PC-3 (cell line): ENCODE results near the gene ESR1.

ENCODE experiments used
- EZH2 ChIP-seq: fragments of 300-600 bp; sonication (generic); IDR thresholded peaks from one replicate; pipeline ENCODE4 v1.6.1; 2017; ENCODE audit warnings: antibody characterized with exemption, mild to moderate bottlenecking, low read length; ENCODE audit not compliant: unreplicated experiment
- TF ChIP-seq, protein P1 (sequence below): fragments of 300-600 bp; sonication (generic); conservative IDR thresholded peaks from 2 replicates; pipeline ENCODE4 v1.5.1; 2017; ENCODE audit warnings: antibody characterized with exemption, low read depth, mild to moderate bottlenecking, low read length

DNA sequence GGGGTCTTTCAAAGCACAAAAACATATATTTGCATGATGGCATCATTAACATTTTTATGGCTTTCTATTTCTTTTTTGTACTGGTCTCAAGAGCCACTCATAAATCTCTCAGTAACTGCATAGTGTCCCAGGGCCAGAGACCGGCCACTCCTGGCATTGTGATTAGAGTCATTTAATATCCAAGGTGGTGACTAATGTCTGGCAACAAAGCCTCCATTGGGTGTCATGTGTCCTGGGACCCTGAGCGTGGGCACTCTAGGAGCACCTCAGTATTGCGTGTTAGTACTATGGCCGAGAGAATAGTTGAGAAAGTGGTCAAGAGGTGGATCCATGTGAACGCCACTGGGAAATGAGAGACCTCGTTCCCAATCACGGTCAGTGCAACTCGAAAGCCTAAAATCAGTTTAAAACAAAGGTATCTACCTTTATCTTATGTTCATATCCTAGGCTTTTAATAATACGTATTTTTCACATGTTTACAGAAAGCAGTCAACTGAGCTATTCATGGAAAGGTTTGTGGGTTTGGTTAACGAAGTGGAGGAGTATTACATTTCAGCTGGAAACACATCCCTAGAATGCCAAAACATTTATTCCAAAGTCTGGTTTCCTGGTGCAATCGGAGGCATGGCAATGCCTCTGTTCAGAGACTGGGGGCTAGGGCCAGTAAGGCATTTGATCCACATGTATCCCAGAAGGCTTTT, 2.7 kb upstream of the ESR1 start:
- TF ChIP-seq, protein P1, sequence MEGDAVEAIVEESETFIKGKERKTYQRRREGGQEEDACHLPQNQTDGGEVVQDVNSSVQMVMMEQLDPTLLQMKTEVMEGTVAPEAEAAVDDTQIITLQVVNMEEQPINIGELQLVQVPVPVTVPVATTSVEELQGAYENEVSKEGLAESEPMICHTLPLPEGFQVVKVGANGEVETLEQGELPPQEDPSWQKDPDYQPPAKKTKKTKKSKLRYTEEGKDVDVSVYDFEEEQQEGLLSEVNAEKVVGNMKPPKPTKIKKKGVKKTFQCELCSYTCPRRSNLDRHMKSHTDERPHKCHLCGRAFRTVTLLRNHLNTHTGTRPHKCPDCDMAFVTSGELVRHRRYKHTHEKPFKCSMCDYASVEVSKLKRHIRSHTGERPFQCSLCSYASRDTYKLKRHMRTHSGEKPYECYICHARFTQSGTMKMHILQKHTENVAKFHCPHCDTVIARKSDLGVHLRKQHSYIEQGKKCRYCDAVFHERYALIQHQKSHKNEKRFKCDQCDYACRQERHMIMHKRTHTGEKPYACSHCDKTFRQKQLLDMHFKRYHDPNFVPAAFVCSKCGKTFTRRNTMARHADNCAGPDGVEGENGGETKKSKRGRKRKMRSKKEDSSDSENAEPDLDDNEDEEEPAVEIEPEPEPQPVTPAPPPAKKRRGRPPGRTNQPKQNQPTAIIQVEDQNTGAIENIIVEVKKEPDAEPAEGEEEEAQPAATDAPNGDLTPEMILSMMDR: no peak
- TF ChIP-seq EZH2: no peak
